ENCODE measurements around the gene KRTAP5-5. TPM values are rescaled to one million over a fixed set of nuclear protein-coding genes. Genes with fewer than 3 reads are reported as not detected.

The KRTAP5-5 gene
- total and polyA plus RNA-seq, 2 donors (not counting 3 experiments of a cell fraction or from before 2014, with no cell fraction given) = not detected

GRCh38 chr11:1631066-1631568 lies 1.5 kb downstream of the KRTAP5-5 start:
- intact Hi-C loops (cut with micrococcal nuclease) = no loop called here
- BruUV-seq (replicated peaks) = no TSS peak
- no peak overlapping the region for H3K4me3 ChIP-seq (replicated peaks in 1 of 3; ENCODE audit: insufficient read depth in 1 of 3, low read depth in 1 of 3, low read length in 3 of 3)
- H3K4me2 ChIP-seq (ENCODE audit: insufficient read depth, low read length) = no peak overlapping the region
- ChIA-PET CTCF (interaction anchor here (1.1 to 4.3 kb wide), 11 partner anchors 8 to 521 kb away, joined by 3 to 25 read pairs (median 5); no protein-coding TSS in a partner anchor), POLR2A (no interaction called here)
- DNase-seq (ENCODE audit: low read depth, low spot score) (no peak), FAIRE-seq (no peak)
- H3K9me1 ChIP-seq (replicated peaks; ENCODE audit: control insufficient read depth, extremely low read depth, insufficient read depth, low read length) = no peaks in the 10 kb centered on the region
- peaks cover 0 to 10% of the 10 kb centered on the region in 2 experiments for H3K27me3 ChIP-seq (ENCODE audit: control insufficient read depth in 2 of 2, insufficient read depth in 2 of 2, low read length in 2 of 2)
- H3K9me3 ChIP-seq (replicated peaks; ENCODE audit: control insufficient read depth, insufficient read depth, low read length) = no peaks in the 10 kb centered on the region
- no peak overlapping the region for H3K9ac ChIP-seq (replicated peaks; ENCODE audit: extremely low read depth, insufficient read depth, low read length)
- H3K4me1 ChIP-seq (ENCODE audit: control insufficient read depth, extremely low read depth, insufficient read depth, low read length) = no peaks in the 10 kb centered on the region
- H3K27ac ChIP-seq (ENCODE audit: insufficient read depth, low read depth, low read length) = no peak overlapping the region
- no peaks in the 10 kb centered on the region for H3K36me3 ChIP-seq (ENCODE audit: control insufficient read depth in 2 of 2, extremely low read depth in 1 of 2, insufficient read depth in 2 of 2, low read length in 2 of 2)
- H2AFZ ChIP-seq (ENCODE audit: low read depth, low read length) = no peak overlapping the region
- H4K20me1 ChIP-seq (replicated peaks; ENCODE audit: control insufficient read depth, extremely low read depth, insufficient read depth, low read length) = no peaks in the 10 kb centered on the region
- dilution Hi-C loops (cut with MboI; ENCODE audit: extremely low pct_ligation_motif_present, low sequenced_read_pairs) = no loop called here
- TF ChIP-seq FOS (IDR thresholded peaks at IDR 0.05; ENCODE audit: borderline replicate concordance, insufficient read depth, low read length) = no peak
- no peak for TF ChIP-seq POLR2A (IDR thresholded peaks at IDR 0.05; ENCODE audit: low read depth, low read length)
- TF ChIP-seq, protein P1, sequence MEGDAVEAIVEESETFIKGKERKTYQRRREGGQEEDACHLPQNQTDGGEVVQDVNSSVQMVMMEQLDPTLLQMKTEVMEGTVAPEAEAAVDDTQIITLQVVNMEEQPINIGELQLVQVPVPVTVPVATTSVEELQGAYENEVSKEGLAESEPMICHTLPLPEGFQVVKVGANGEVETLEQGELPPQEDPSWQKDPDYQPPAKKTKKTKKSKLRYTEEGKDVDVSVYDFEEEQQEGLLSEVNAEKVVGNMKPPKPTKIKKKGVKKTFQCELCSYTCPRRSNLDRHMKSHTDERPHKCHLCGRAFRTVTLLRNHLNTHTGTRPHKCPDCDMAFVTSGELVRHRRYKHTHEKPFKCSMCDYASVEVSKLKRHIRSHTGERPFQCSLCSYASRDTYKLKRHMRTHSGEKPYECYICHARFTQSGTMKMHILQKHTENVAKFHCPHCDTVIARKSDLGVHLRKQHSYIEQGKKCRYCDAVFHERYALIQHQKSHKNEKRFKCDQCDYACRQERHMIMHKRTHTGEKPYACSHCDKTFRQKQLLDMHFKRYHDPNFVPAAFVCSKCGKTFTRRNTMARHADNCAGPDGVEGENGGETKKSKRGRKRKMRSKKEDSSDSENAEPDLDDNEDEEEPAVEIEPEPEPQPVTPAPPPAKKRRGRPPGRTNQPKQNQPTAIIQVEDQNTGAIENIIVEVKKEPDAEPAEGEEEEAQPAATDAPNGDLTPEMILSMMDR (IDR thresholded peaks at IDR 0.05; ENCODE audit: extremely low read depth in 1 of 2, insufficient read depth in 1 of 2, low read depth in 1 of 2, low read length in 2 of 2) = no peak
- TF ChIP-seq JUN (IDR thresholded peaks at IDR 0.05; ENCODE audit: borderline replicate concordance, insufficient read depth, insufficient read length, low read depth) = no peak
- TF ChIP-seq EZH2 (IDR thresholded peaks at IDR 0.05; ENCODE audit: borderline replicate concordance, low read depth, low read length, severe bottlenecking) = no peak
- TF ChIP-seq POLR2AphosphoS5 (IDR thresholded peaks at IDR 0.05; ENCODE audit: insufficient read depth, low read depth, low read length) = no peak
- no peaks in the 10 kb centered on the region for H3K79me2 ChIP-seq (ENCODE audit: control insufficient read depth, insufficient read depth, low read length)
